Neuronal stem cell (in vitro differentiated cells): ENCODE measurements around the gene TBC1D17.
A peak's percentile ranks its signal among the peaks of the same experiment; 100 is the strongest.

ENCODE experiments used
- DNase-seq: peaks from one replicate; pipeline ENCODE4 v3.0.0-alpha.2; 2013; ENCODE audit warnings: low spot score
- H2AFZ ChIP-seq: one replicate; pipeline ENCODE4 v1.6.1; 2013; ENCODE audit warnings: mild to moderate bottlenecking, low read length, inconsistent platforms
- H2AK5ac ChIP-seq: 2 replicates; pipeline ENCODE4 v1.6.1; 2013; ENCODE audit warnings: low read depth, mild to moderate bottlenecking, inconsistent platforms, low read length, moderate library complexity, mixed read lengths
- H2BK120ac ChIP-seq: 2 replicates; pipeline ENCODE4 v1.6.1; 2013; ENCODE audit warnings: low read depth, mild to moderate bottlenecking, inconsistent platforms, low read length, moderate library complexity, mixed read lengths
- H2BK12ac ChIP-seq: one replicate; pipeline ENCODE4 v1.6.1; 2013; ENCODE audit warnings: low read length, inconsistent platforms
- H2BK15ac ChIP-seq: 2 replicates; pipeline ENCODE4 v1.6.1; 2013; ENCODE audit warnings: mild to moderate bottlenecking, low read length, inconsistent platforms, mixed read lengths
- H2BK5ac ChIP-seq: one replicate; pipeline ENCODE4 v1.6.1; 2013; ENCODE audit warnings: inconsistent platforms, mild to moderate bottlenecking, low read length, moderate library complexity
- H3K14ac ChIP-seq: one replicate; pipeline ENCODE4 v1.6.1; 2013; ENCODE audit warnings: low read length, inconsistent platforms
- H3K18ac ChIP-seq: 2 replicates; pipeline ENCODE4 v1.6.1; 2013; ENCODE audit warnings: low read length, inconsistent platforms
- H3K23ac ChIP-seq: 2 replicates; pipeline ENCODE4 v1.6.1; 2013; ENCODE audit warnings: low read depth, mild to moderate bottlenecking, mixed read lengths, low read length, inconsistent platforms; ENCODE audit not compliant: poor library complexity
- H3K27ac ChIP-seq: replicated peaks from 3 replicates; pipeline ENCODE4 v1.5.1; 2013; ENCODE audit warnings: low read length, inconsistent platforms
- H3K27me3 ChIP-seq, 3 experiments: 2 replicates each; pipeline ENCODE4 v1.6.1; 2013; ENCODE audit warnings: low read length in 3 of 3, mild to moderate bottlenecking in 2 of 3, inconsistent platforms in 1 of 3, low read depth in 1 of 3, mixed read lengths in 1 of 3, moderate library complexity in 1 of 3; ENCODE audit not compliant: control insufficient read depth in 3 of 3, insufficient read depth in 3 of 3
- H3K36me3 ChIP-seq, 2 donors: replicated peaks in 1 of 2; 2 replicates each; pipeline ENCODE4 v1.6.1; 2013; ENCODE audit warnings: low read length in 2 of 2; ENCODE audit not compliant: control insufficient read depth in 2 of 2, insufficient read depth in 2 of 2
- H3K4ac ChIP-seq: 2 replicates; pipeline ENCODE4 v1.6.1; 2013; ENCODE audit warnings: inconsistent platforms, mild to moderate bottlenecking, low read length, moderate library complexity
- H3K4me1 ChIP-seq, 2 donors: 1 replicate in 1 of 2; 2 replicates in 1 of 2; pipeline ENCODE4 v1.6.1; 2013; ENCODE audit warnings: low read length in 2 of 2, low read depth in 1 of 2; ENCODE audit not compliant: control insufficient read depth in 2 of 2, insufficient read depth in 1 of 2
- H3K4me2 ChIP-seq: one replicate; pipeline ENCODE4 v1.6.1; 2013; ENCODE audit warnings: mild to moderate bottlenecking, low read length, inconsistent platforms; ENCODE audit not compliant: insufficient read depth, poor library complexity, severe bottlenecking
- H3K4me3 ChIP-seq, 2 donors: 2 replicates each; pipeline ENCODE4 v1.5.1; 2013; ENCODE audit warnings: low read length in 2 of 2, mild to moderate bottlenecking in 2 of 2, inconsistent platforms in 1 of 2, moderate library complexity in 1 of 2
- H3K79me1 ChIP-seq: one replicate; pipeline ENCODE4 v1.6.1; 2013; ENCODE audit warnings: low read depth, mild to moderate bottlenecking, inconsistent platforms, low read length, moderate library complexity
- H3K9ac ChIP-seq: one replicate; pipeline ENCODE4 v1.6.1; 2013; ENCODE audit warnings: mild to moderate bottlenecking, low read depth, low read length, inconsistent platforms; ENCODE audit not compliant: poor library complexity
- H3K9me3 ChIP-seq, 2 donors: replicated peaks in 1 of 2; 2 replicates each; pipeline versions ENCODE3 to v1.6.1; 2013; ENCODE audit warnings: low read length in 2 of 2, mild to moderate bottlenecking in 2 of 2, inconsistent platforms in 1 of 2, low read depth in 1 of 2, mixed read lengths in 1 of 2, moderate library complexity in 1 of 2; ENCODE audit not compliant: control insufficient read depth in 2 of 2, insufficient read depth in 1 of 2
- H4K8ac ChIP-seq: one replicate; pipeline ENCODE4 v1.6.1; 2013; ENCODE audit warnings: low read depth, mild to moderate bottlenecking, inconsistent platforms, low read length, moderate library complexity
- H4K91ac ChIP-seq: one replicate; pipeline ENCODE4 v1.6.1; 2013; ENCODE audit warnings: low read length, low read depth, mild to moderate bottlenecking, inconsistent platforms; ENCODE audit not compliant: poor library complexity
- WGBS, 2 donors: extraction: QIAGEN DNeasy Blood & Tissue Kit; methylation state at CpG; one replicate each; pipeline ENCODE4 v1.1.7; 2013; ENCODE audit warnings: missing lambda C conversion rate in 2 of 2, mixed read lengths in 1 of 2; ENCODE audit not compliant: insufficient read length in 2 of 2, insufficient replicate concordance in 1 of 2; ENCODE audit errors: extremely low coverage in 2 of 2; 5-methylcytosine and 5-hydroxymethylcytosine counted together

TBC1D17 gene

GRCh38 chr19:49858088-49858985 is 19.2 kb upstream of the TBC1D17 start:
- no peak for DNase-seq
- Histone ChIP-seq H4K91ac (no peak overlapping the region), H3K9me3 (peaks cover 0 to 2% of the 10 kb centered on the region in 2 donors), H2BK12ac (no peak overlapping the region), H4K8ac (no peak overlapping the region), H2AK5ac (no peak overlapping the region), H2BK15ac (no peak overlapping the region), H3K27me3 (no peaks in the 10 kb centered on the region), H2BK5ac (peak overlapping the region; percentile 75), H2AFZ (no peak overlapping the region), H3K36me3 (peaks cover 74 to 96% of the 10 kb centered on the region in 2 donors), H3K4me2 (no peak overlapping the region), H3K23ac (peak overlapping the region; percentile 80), H3K18ac (no peak overlapping the region), H3K27ac (peak overlapping the region; percentile 28), H3K9ac (peak overlapping the region; percentile 70), H3K79me1 (peaks cover 24% of the 10 kb centered on the region), H2BK120ac (no peak overlapping the region), H3K14ac (no peak overlapping the region), H3K4ac (no peak overlapping the region), H3K4me3 (no peak overlapping the region), H3K4me1 (no peaks in the 10 kb centered on the region)
- no CpG with 5 or more reads among the region's 37 CpGs for WGBS, 2 donors

- Histone ChIP-seq H3K14ac (peak overlapping the region; percentile 12), H3K27ac (no peak overlapping the region), H3K4me3 (peak overlapping the region in 1 of 2 donors; percentile 22), H4K91ac (no peak overlapping the region), H3K18ac (no peak overlapping the region), H3K9me3 (peaks cover 0 to 2% of the 10 kb centered on the region in 2 donors), H3K4me2 (no peak overlapping the region), H3K36me3 (peaks cover 80 to 97% of the 10 kb centered on the region in 2 donors), H2BK5ac (no peak overlapping the region), H3K4ac (no peak overlapping the region), H3K79me1 (peaks cover 13% of the 10 kb centered on the region), H2AFZ (no peak overlapping the region), H3K23ac (peak overlapping the region; percentile 86), H2BK12ac (no peak overlapping the region), H4K8ac (peak overlapping the region; percentile 86), H2BK120ac (no peak overlapping the region), H3K27me3 (no peaks in the 10 kb centered on the region), H3K9ac (no peak overlapping the region), H2BK15ac (no peak overlapping the region), H3K4me1 (no peaks in the 10 kb centered on the region), H2AK5ac (no peak overlapping the region)
- DNase-seq = no peak
- no CpG with 5 or more reads among the region's 22 CpGs for WGBS, 2 donors
These were observed 17.7 kb upstream of the TBC1D17 start for GRCh38 chr19:49859682-49860335.

GRCh38 chr19:49860336-49861102 is 17.0 kb upstream of the TBC1D17 start:
- Histone ChIP-seq H3K23ac (peak overlapping the region; percentile 86), H3K4me2 (no peak overlapping the region), H2BK120ac (no peak overlapping the region), H3K18ac (no peak overlapping the region), H2AK5ac (no peak overlapping the region), H2BK15ac (no peak overlapping the region), H3K4me1 (peaks cover 0 to 2% of the 10 kb centered on the region in 2 donors), H3K27ac (peak overlapping the region; percentile 33), H4K8ac (peak overlapping the region; percentile 57), H2BK5ac (peak overlapping the region; percentile 62), H3K9ac (no peak overlapping the region), H3K14ac (no peak overlapping the region), H3K4me3 (no peak overlapping the region), H3K36me3 (peaks cover 76 to 96% of the 10 kb centered on the region in 2 donors), H2AFZ (no peak overlapping the region), H3K27me3 (no peaks in the 10 kb centered on the region), H4K91ac (no peak overlapping the region), H3K9me3 (peaks cover 0 to 2% of the 10 kb centered on the region in 2 donors), H3K79me1 (peaks cover 12% of the 10 kb centered on the region), H3K4ac (no peak overlapping the region), H2BK12ac (no peak overlapping the region)
- no CpG with 5 or more reads among the region's 17 CpGs for WGBS, 2 donors
- DNase-seq = no peak
